Measurements from ENCODE around the gene ZNF226. TPM values are rescaled to one million over a fixed set of nuclear protein-coding genes. Genes with fewer than 3 reads are reported as not detected.
"Not testable (repeated sequence)": the region's sequence is repeated elsewhere in the genome, so short reads cannot be mapped to it uniquely, and the experiment has no call there.

The ZNF226 gene
- total RNA-seq, 4 donors from 2014 or later, result 3.2 to 6.9 (median 3.8) TPM

DNA sequence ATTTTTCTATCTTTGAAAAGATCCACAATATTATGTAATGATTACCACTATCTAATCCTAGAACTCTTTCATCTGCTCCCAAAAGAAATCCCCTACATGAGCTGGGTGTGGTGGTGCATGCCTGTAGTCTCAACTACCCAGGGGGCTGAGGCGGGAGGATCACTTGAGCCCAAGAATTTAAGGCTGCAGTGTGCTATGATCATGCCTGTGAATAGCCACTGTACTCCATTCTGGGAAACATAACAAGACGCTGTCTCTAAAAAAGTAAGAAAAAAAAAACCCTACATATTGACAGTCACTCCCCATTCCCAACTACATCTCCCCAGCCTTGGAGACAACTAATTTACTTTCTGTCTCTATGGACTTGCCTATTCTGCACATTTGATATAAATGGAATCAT lies 1.1 kb upstream of the ZNF226 start:
- peaks cover 7 to 13% of the 10 kb centered on the region in 2 donors for H3K4me1 ChIP-seq
- in situ Hi-C loops (cut with MboI; ENCODE audit: low sequenced_read_pairs in 4 of 4) (loop anchor here in 1 of 4 donors (10.0 kb wide), 1 partner anchor 51 kb away; the partner anchor contains the start of gene ZNF227), intact Hi-C loops (cut with DNase I; ENCODE audit: low total_unique reads) (loop anchor here (1.0 to 2.0 kb wide), 5 partner anchors 22 to 212 kb away; partner anchors contain the start of genes ZNF221, ZNF225, ZNF234 and ZNF235)
- peaks cover 0 to 32% of the 10 kb centered on the region in 2 donors for H3K36me3 ChIP-seq
- H3K27ac ChIP-seq, result no peak overlapping the region
- H3K9me3 ChIP-seq, result peaks cover 0 to 32% (median 11%) of the 10 kb centered on the region in 3 donors
- H3K4me3 ChIP-seq, result peak overlapping the region in 1 of 4 donors; percentile 88
- no peak for ATAC-seq
- TF ChIP-seq CTCF (IDR thresholded peaks at IDR 0.05 in 4 of 5, conservative IDR thresholded peaks at IDR 0.05 in 1 of 5) (no peak), POLR2A (IDR thresholded peaks at IDR 0.05) (no peak)
- H3K27me3 ChIP-seq, result no peaks in the 10 kb centered on the region
- DNase-seq, result no peak

DNA sequence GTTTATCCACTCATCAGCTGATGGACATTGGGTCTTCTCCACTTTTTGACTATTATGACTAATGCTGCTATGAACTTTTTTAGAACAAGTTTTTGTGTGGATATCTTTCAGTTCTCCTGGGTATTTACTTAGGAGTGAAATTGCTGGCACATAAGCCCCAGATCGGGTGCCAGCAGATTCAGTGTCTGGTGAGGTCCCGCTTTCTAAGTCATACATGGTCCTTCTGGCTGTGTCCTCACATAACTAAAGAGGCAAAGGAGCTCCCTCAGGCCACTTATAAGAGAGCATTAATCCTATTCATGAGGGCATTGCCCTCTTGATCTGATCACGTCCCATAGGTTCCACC lies 600 bp upstream of the ZNF226 start:
- ATAC-seq, result no peak
- no peak for DNase-seq
- in situ Hi-C loops (cut with MboI; ENCODE audit: low sequenced_read_pairs in 4 of 4), result loop anchor here in 1 of 4 donors (10.0 kb wide), 1 partner anchor 51 kb away; the partner anchor contains the start of gene ZNF227
- Histone ChIP-seq H3K36me3 (peaks cover 0 to 33% of the 10 kb centered on the region in 2 donors), H3K4me1 (peaks cover 7 to 13% of the 10 kb centered on the region in 2 donors), H3K4me3 (peak overlapping the region; percentile 86 to 95 (median 88)), H3K9me3 (peaks cover 0 to 27% (median 6%) of the 10 kb centered on the region in 3 donors), H3K27ac (peak overlapping the region; percentile 79 to 86 (median 84)), H3K27me3 (no peaks in the 10 kb centered on the region)
- TF ChIP-seq POLR2A (IDR thresholded peaks at IDR 0.05) (no peak), CTCF (IDR thresholded peaks at IDR 0.05 in 4 of 5, conservative IDR thresholded peaks at IDR 0.05 in 1 of 5) (no peak)
- intact Hi-C loops (cut with DNase I; ENCODE audit: low total_unique reads), result loop anchor here (1.0 to 2.0 kb wide), 5 partner anchors 23 to 213 kb away; partner anchors contain the start of genes ZNF221, ZNF225, ZNF234 and ZNF235

GRCh38 chr19:44170660-44171059 lies 5.8 kb downstream of the ZNF226 start:
- H3K9me3 ChIP-seq, result peaks cover 0 to 18% (median 5%) of the 10 kb centered on the region in 3 donors
- H3K4me1 ChIP-seq; ATAC-seq; H3K27ac ChIP-seq; in situ Hi-C loops (cut with MboI; ENCODE audit: low sequenced_read_pairs in 4 of 4); DNase-seq; H3K27me3 ChIP-seq; intact Hi-C loops (cut with DNase I; ENCODE audit: low total_unique reads); H3K4me3 ChIP-seq: not testable (repeated sequence)
- peaks cover 41 to 97% of the 10 kb centered on the region in 2 donors for H3K36me3 ChIP-seq

DNA sequence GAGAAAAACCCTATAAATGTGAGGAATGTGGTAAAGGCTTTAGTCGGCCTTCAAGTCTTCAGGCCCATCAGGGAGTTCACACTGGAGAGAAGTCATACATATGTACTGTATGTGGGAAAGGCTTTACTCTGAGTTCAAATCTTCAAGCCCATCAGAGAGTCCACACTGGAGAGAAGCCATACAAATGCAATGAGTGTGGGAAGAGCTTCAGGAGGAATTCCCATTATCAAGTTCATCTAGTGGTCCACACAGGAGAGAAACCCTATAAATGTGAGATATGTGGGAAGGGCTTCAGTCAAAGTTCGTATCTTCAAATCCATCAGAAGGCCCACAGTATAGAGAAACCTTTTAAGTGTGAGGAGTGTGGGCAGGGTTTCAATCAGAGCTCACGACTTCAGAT lies 11.7 kb downstream of the ZNF226 start:
- intact Hi-C loops (cut with DNase I; ENCODE audit: low total_unique reads), result no loop called here
- Histone ChIP-seq H3K27ac (no peak overlapping the region), H3K4me1 (no peaks in the 10 kb centered on the region), H3K36me3 (peaks cover 26 to 63% of the 10 kb centered on the region in 2 donors), H3K9me3 (peaks cover 0 to 44% (median 4%) of the 10 kb centered on the region in 3 donors), H3K27me3 (no peaks in the 10 kb centered on the region), H3K4me3 (no peak overlapping the region)
- TF ChIP-seq POLR2A (IDR thresholded peaks at IDR 0.05) (no peak), CTCF (IDR thresholded peaks at IDR 0.05 in 4 of 5, conservative IDR thresholded peaks at IDR 0.05 in 1 of 5) (no peak)
- ATAC-seq (no peak), DNase-seq (no peak)
- in situ Hi-C loops (cut with MboI; ENCODE audit: low sequenced_read_pairs in 4 of 4), result no loop called here

- no peak for TF ChIP-seq POLR2A (IDR thresholded peaks at IDR 0.05)
- in situ Hi-C loops (cut with MboI; ENCODE audit: low sequenced_read_pairs in 4 of 4) (no loop called here), intact Hi-C loops (cut with DNase I; ENCODE audit: low total_unique reads) (no loop called here)
- DNase-seq (no peak), ATAC-seq (no peak)
- H3K27ac ChIP-seq, result no peak overlapping the region
- no peak overlapping the region for H3K4me3 ChIP-seq
- no peaks in the 10 kb centered on the region for H3K27me3 ChIP-seq
- no peaks in the 10 kb centered on the region for H3K4me1 ChIP-seq
- H3K9me3 ChIP-seq, result peaks cover 0 to 30% (median 4%) of the 10 kb centered on the region in 3 donors
- H3K36me3 ChIP-seq, result peaks cover 0 to 19% of the 10 kb centered on the region in 2 donors
Measured at GRCh38 chr19:44180968-44181367, 16.1 kb downstream of the ZNF226 start.

Measured in gastrocnemius medialis (tissue), 4 donors.